Heart left ventricle (tissue), 13 donors: ENCODE measurements around the gene WWOX.

Experiments used
- POLR2A ChIP-seq, 2 donors: fragments of 450-650 bp; IDR thresholded peaks; one replicate each; pipeline ENCODE4 v1.6.1; 2017; ENCODE audit warnings: antibody characterized with exemption in 2 of 2, mild to moderate bottlenecking in 2 of 2, moderate library complexity in 2 of 2
- TF ChIP-seq, protein P1 (sequence below), 12 donors: fragments of 200-600 bp; sonication (generic) in 4 of 12; IDR thresholded peaks; one replicate each; pipeline versions ENCODE4 v1.5.0 to v1.8.0; 2018 to 2022; ENCODE audit warnings: antibody characterized with exemption in 12 of 12, mild to moderate bottlenecking in 5 of 12
- donor health status: ischemic (EF 13 %, LVEDD 7.1; RV severe dilation, severe dysfunction).
- donor health status: DM: no; HTN: yes; CAD: no.
- donor health status: DM: no; HTN: no; CAD: no.
- donor health status: ischemic (EF 25% LVEDD 6.9; RV normal size, moderate dysfunction).
- donor health status: ischemic (EF 25% LVEDD 5.7; RV mildly dilated, moderate dysfunction).
- donor health status: ischemic (EF 35%, LVEDD 5.7; RV mildly dilated, moderate dysfunction).
- donor health status: nonischemic (EF 11% LVEDD 7.7; RV severe dilation, severe dysfunction).
- donor health status: DM: yes; HTN: yes; CAD: no.
- donor health status: PGD.
- donor health status: ischemic (EF 29% LVEDD 5.4; RV normal size, mild dysfunction).
- donor health status: nonischemic (EF 23%, LVEDD 6.1; RV moderate dilation, normal function).

DNA sequence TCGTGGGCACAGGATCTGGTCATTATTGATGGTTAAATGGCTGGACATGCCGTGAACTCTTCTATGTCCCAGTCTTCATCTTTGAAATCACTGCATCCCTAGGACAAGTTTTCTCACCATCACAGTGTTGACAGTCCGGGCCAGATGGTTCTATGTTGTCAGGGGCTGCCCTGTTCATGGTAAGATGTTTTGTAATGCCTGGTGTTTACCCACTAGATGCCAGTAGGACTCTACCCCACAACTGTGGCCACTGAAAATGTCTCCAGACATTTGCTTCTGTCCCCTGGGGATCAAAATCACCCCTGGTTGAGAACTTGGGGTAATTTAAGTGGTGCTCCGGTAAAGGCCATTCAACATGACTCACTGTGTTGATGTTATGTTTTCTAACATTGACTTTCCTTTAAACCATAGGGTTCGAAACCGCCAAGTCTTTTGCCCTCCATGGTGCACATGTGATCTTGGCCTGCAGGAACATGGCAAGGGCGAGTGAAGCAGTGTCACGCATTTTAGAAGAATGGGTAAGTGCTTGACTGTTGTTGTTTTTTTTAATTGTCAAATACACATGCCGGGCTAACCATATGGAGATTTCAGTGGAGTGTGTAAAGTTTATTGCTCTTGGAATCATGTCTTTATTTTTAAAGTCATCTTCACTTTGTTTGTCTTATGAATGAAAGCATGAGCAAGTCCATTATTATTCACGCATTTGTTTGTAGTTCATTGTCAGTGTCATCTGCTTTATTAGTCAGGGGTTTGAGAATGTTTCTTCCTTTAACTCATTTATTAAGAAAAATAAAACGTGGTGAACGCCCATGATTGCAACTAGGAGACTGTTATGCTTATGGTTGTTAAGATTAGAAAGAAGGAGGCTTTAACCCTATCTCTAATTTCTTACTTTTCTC is 64.6 kb downstream of the WWOX start:
- TF ChIP-seq, protein P1, sequence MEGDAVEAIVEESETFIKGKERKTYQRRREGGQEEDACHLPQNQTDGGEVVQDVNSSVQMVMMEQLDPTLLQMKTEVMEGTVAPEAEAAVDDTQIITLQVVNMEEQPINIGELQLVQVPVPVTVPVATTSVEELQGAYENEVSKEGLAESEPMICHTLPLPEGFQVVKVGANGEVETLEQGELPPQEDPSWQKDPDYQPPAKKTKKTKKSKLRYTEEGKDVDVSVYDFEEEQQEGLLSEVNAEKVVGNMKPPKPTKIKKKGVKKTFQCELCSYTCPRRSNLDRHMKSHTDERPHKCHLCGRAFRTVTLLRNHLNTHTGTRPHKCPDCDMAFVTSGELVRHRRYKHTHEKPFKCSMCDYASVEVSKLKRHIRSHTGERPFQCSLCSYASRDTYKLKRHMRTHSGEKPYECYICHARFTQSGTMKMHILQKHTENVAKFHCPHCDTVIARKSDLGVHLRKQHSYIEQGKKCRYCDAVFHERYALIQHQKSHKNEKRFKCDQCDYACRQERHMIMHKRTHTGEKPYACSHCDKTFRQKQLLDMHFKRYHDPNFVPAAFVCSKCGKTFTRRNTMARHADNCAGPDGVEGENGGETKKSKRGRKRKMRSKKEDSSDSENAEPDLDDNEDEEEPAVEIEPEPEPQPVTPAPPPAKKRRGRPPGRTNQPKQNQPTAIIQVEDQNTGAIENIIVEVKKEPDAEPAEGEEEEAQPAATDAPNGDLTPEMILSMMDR (IDR thresholded peaks at IDR 0.05), result no peak
- TF ChIP-seq POLR2A (IDR thresholded peaks at IDR 0.05), result no peak
